HG03039 (cell line): ENCODE measurements around the gene SLIT3.
"Not testable (repeated sequence)": the region's sequence is repeated elsewhere in the genome, so short reads cannot be mapped to it uniquely, and the experiment has no call there.

Experiments
- ATAC-seq: cut with Tn5 transposase; IDR thresholded peaks from one replicate; pipeline ENCODE4 v1.9.1; 2021; ENCODE audit warnings: mild to moderate bottlenecking, moderate library complexity; ENCODE audit not compliant: unreplicated experiment

Gene SLIT3

GRCh38 chr5:169150108-169150507 is 150.8 kb downstream of the SLIT3 start:
- ATAC-seq: no peak

- no peak for ATAC-seq
Measured at GRCh38 chr5:169149317-169149716, 151.6 kb downstream of the SLIT3 start.

GRCh38 chr5:169148138-169148740 is 152.7 kb downstream of the SLIT3 start:
- no peak for ATAC-seq

GRCh38 chr5:169147534-169147933 is 153.4 kb downstream of the SLIT3 start:
- no peak for ATAC-seq

GRCh38 chr5:169146158-169146557 is 154.8 kb downstream of the SLIT3 start:
- no peak for ATAC-seq

GRCh38 chr5:169142264-169142970 is 158.5 kb downstream of the SLIT3 start:
- no peak for ATAC-seq

- not testable (repeated sequence) for ATAC-seq
Measured at GRCh38 chr5:169140215-169140614, 160.7 kb downstream of the SLIT3 start.

- no peak for ATAC-seq
Measured at GRCh38 chr5:169139480-169140050, 161.4 kb downstream of the SLIT3 start.

- no peak for ATAC-seq
Measured at GRCh38 chr5:169133531-169133930, 167.4 kb downstream of the SLIT3 start.

- no peak for ATAC-seq
Measured at GRCh38 chr5:169132302-169132660, 168.7 kb downstream of the SLIT3 start.

GRCh38 chr5:169131616-169132301 is 169.2 kb downstream of the SLIT3 start:
- no peak for ATAC-seq

- no peak for ATAC-seq
Measured at GRCh38 chr5:169128679-169129078, 172.3 kb downstream of the SLIT3 start.

- ATAC-seq: no peak
Measured at GRCh38 chr5:169127431-169127830, 173.5 kb downstream of the SLIT3 start.

- no peak for ATAC-seq
Measured at GRCh38 chr5:169126481-169127021, 174.4 kb downstream of the SLIT3 start.

- ATAC-seq: no peak
Measured at GRCh38 chr5:169125571-169125970, 175.4 kb downstream of the SLIT3 start.

- no peak for ATAC-seq
Measured at GRCh38 chr5:169122951-169123350, 178.0 kb downstream of the SLIT3 start.

GRCh38 chr5:169121630-169122420 is 179.1 kb downstream of the SLIT3 start:
- ATAC-seq: no peak

GRCh38 chr5:169119288-169120048 is 181.5 kb downstream of the SLIT3 start:
- no peak for ATAC-seq

- no peak for ATAC-seq
Measured at GRCh38 chr5:169116961-169117461, 183.9 kb downstream of the SLIT3 start.
